Ascending aorta (tissue), 2 donors: ENCODE data around the gene GLIPR1. TPM values are rescaled to one million over a fixed set of nuclear protein-coding genes. Genes with fewer than 3 reads are reported as not detected.

ENCODE experiments used
- DNase-seq, 2 donors: peaks; one replicate each; pipeline ENCODE4 v3.0.0-alpha.2; 2019; ENCODE audit warnings: low spot score in 2 of 2
- H3K27ac ChIP-seq, 2 donors: fragments of 200-600 bp; sonication (generic); one replicate each; pipeline ENCODE4 v1.5.1; 2016 to 2017; ENCODE audit warnings: mild to moderate bottlenecking in 1 of 2
- H3K27me3 ChIP-seq: fragments of 200-600 bp; sonication (generic); one replicate; pipeline ENCODE4 v1.5.1; 2017
- H3K36me3 ChIP-seq, 2 donors: fragments of 200-600 bp; sonication (generic); one replicate each; pipeline ENCODE4 v1.5.1; 2016
- H3K4me1 ChIP-seq, 2 donors: fragments of 200-600 bp; sonication (generic); one replicate each; pipeline ENCODE4 v1.5.1; 2016 to 2017; ENCODE audit warnings: mild to moderate bottlenecking in 1 of 2
- H3K4me3 ChIP-seq, 2 donors: fragments of 200-600 bp; sonication (generic); one replicate each; pipeline ENCODE4 v1.5.1; 2016 to 2017; ENCODE audit warnings: mild to moderate bottlenecking in 1 of 2
- H3K9me3 ChIP-seq, 2 donors: fragments of 200-600 bp; sonication (generic); one replicate each; pipeline ENCODE4 v1.5.1; 2016
- intact Hi-C: fragments of 100-400 bp; cut with DNase I; formaldehyde crosslinking; loops from one replicate; pipeline ENCODE4 v1.15.1; 2023
- total RNA-seq: library from RNA; depleted of rRNA; stranded (reverse); fragments of >200 nt; gene quantifications from one replicate; pipeline ENCODE4 v1.1.0, GENCODE V29; 2016
- TF ChIP-seq, protein P1 (sequence below), 3 experiments: fragments of 200-600 bp in 2 of 3; fragments of 450-650 bp in 1 of 3; sonication (generic) in 2 of 3; IDR thresholded peaks; one replicate each; pipeline ENCODE4 v1.5.1; 2016 to 2019; ENCODE audit warnings: antibody characterized with exemption in 3 of 3, mild to moderate bottlenecking in 1 of 3, moderate library complexity in 1 of 3

The GLIPR1 gene
- total RNA-seq, 1 donor from 2014 or later: 43.9 TPM

- Histone ChIP-seq H3K4me1 (no peaks in the 10 kb centered on the region), H3K9me3 (peaks cover 0 to 16% of the 10 kb centered on the region in 2 donors), H3K27me3 (no peaks in the 10 kb centered on the region), H3K4me3 (no peak overlapping the region), H3K27ac (no peak overlapping the region), H3K36me3 (no peaks in the 10 kb centered on the region)
- intact Hi-C loops: no loop called here
- TF ChIP-seq, protein P1, sequence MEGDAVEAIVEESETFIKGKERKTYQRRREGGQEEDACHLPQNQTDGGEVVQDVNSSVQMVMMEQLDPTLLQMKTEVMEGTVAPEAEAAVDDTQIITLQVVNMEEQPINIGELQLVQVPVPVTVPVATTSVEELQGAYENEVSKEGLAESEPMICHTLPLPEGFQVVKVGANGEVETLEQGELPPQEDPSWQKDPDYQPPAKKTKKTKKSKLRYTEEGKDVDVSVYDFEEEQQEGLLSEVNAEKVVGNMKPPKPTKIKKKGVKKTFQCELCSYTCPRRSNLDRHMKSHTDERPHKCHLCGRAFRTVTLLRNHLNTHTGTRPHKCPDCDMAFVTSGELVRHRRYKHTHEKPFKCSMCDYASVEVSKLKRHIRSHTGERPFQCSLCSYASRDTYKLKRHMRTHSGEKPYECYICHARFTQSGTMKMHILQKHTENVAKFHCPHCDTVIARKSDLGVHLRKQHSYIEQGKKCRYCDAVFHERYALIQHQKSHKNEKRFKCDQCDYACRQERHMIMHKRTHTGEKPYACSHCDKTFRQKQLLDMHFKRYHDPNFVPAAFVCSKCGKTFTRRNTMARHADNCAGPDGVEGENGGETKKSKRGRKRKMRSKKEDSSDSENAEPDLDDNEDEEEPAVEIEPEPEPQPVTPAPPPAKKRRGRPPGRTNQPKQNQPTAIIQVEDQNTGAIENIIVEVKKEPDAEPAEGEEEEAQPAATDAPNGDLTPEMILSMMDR (IDR thresholded peaks at IDR 0.05): no peak
- no peak for DNase-seq
These were observed 20.4 kb upstream of the GLIPR1 start for GRCh38 chr12:75460204-75460603.

- Histone ChIP-seq H3K9me3 (no peaks in the 10 kb centered on the region), H3K4me1 (no peaks in the 10 kb centered on the region), H3K27ac (no peak overlapping the region), H3K4me3 (no peak overlapping the region), H3K27me3 (no peaks in the 10 kb centered on the region), H3K36me3 (no peaks in the 10 kb centered on the region)
- no peak for DNase-seq
- intact Hi-C loops: no loop called here
- TF ChIP-seq, protein P1 (IDR thresholded peaks at IDR 0.05): no peak
These were observed 8.4 kb upstream of the GLIPR1 start for GRCh38 chr12:75471902-75472890.

- Histone ChIP-seq H3K27ac (no peak overlapping the region), H3K36me3 (no peaks in the 10 kb centered on the region), H3K4me3 (no peak overlapping the region), H3K27me3 (no peaks in the 10 kb centered on the region), H3K4me1 (no peaks in the 10 kb centered on the region), H3K9me3 (no peaks in the 10 kb centered on the region)
- TF ChIP-seq, protein P1 (IDR thresholded peaks at IDR 0.05): no peak
- intact Hi-C loops: no loop called here
- no peak for DNase-seq
These were observed 6.4 kb upstream of the GLIPR1 start for GRCh38 chr12:75474116-75474515.

DNA sequence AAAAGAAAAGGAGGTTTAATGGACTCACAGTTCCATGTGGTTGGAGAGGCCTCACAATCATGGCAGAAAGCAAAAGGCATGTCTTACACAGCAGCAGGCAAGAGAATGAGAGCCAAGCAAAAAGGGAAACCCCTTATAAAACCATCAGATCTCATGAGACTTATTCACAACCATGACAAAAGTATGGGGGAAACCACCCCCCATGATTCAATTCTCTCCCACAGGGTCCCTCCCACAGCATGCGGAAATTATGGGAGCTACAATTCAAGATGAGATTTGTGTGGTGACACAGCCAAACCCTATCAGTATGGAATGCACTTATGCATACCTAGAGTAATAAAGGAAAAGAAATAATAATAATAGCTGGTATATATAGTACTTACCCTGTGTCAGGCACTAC, 4.5 kb upstream of the GLIPR1 start:
- intact Hi-C loops: no loop called here
- H3K4me1 ChIP-seq: peaks cover 0 to 5% of the 10 kb centered on the region in 2 donors
- no peak for DNase-seq
- no peak overlapping the region for H3K27ac ChIP-seq
- H3K36me3 ChIP-seq: no peaks in the 10 kb centered on the region
- H3K4me3 ChIP-seq: no peak overlapping the region
- no peaks in the 10 kb centered on the region for H3K9me3 ChIP-seq
- no peaks in the 10 kb centered on the region for H3K27me3 ChIP-seq
- TF ChIP-seq, protein P1 (IDR thresholded peaks at IDR 0.05): no peak

- Histone ChIP-seq H3K27ac (no peak overlapping the region), H3K4me3 (no peak overlapping the region), H3K4me1 (peaks cover 0 to 5% of the 10 kb centered on the region in 2 donors), H3K9me3 (no peaks in the 10 kb centered on the region), H3K27me3 (no peaks in the 10 kb centered on the region), H3K36me3 (no peaks in the 10 kb centered on the region)
- DNase-seq: no peak
- TF ChIP-seq, protein P1 (IDR thresholded peaks at IDR 0.05): no peak
- intact Hi-C loops: no loop called here
These were observed 3.4 kb upstream of the GLIPR1 start for GRCh38 chr12:75477137-75477536.
